Lung (tissue), 12 donors: ENCODE data around the gene HLA-DOA. TPM values are rescaled to one million over a fixed set of nuclear protein-coding genes. Genes with fewer than 3 reads are reported as not detected.

ENCODE experiments used
- ATAC-seq: fragments of 200-7000 bp; cut with Tn5 transposase; one replicate; pipeline ENCODE4 v1.9.1; 2020; ENCODE audit warnings: moderate number of reproducible peaks; ENCODE audit not compliant: insufficient read depth, low FRiP score
- DNase-seq, 3 donors: peaks; one replicate each; pipeline ENCODE4 v3.0.0-alpha.2; 2013 to 2017
- H3K27ac ChIP-seq, 2 donors: one replicate each; pipeline ENCODE4 v1.5.1; 2013; ENCODE audit warnings: mild to moderate bottlenecking in 2 of 2, moderate library complexity in 2 of 2, control low read depth in 1 of 2, inconsistent platforms in 1 of 2, low read depth in 1 of 2, low read length in 1 of 2
- H3K27me3 ChIP-seq, 3 donors: one replicate each; pipeline ENCODE4 v1.5.1; 2013; ENCODE audit warnings: low read length in 2 of 3; ENCODE audit not compliant: control insufficient read depth in 3 of 3, insufficient read depth in 3 of 3
- H3K36me3 ChIP-seq, 4 donors: one replicate each; pipeline ENCODE4 v1.5.1; 2013; ENCODE audit warnings: low read length in 4 of 4, mild to moderate bottlenecking in 1 of 4, moderate library complexity in 1 of 4; ENCODE audit not compliant: control insufficient read depth in 4 of 4, insufficient read depth in 4 of 4
- H3K4me1 ChIP-seq, 5 donors: one replicate each; pipeline ENCODE4 v1.5.1; 2013; ENCODE audit warnings: low read length in 5 of 5, mild to moderate bottlenecking in 2 of 5, moderate library complexity in 1 of 5; ENCODE audit not compliant: control insufficient read depth in 5 of 5, insufficient read depth in 5 of 5
- H3K4me3 ChIP-seq: one replicate; pipeline ENCODE4 v1.5.1; 2013; ENCODE audit warnings: mild to moderate bottlenecking, control low read depth, moderate library complexity
- H3K9ac ChIP-seq, 2 donors: one replicate each; pipeline ENCODE4 v1.5.1; 2013; ENCODE audit warnings: low read length in 2 of 2, control low read depth in 1 of 2; ENCODE audit not compliant: insufficient read depth in 1 of 2
- H3K9me3 ChIP-seq, 4 donors: one replicate each; pipeline ENCODE4 v1.5.1; 2013; ENCODE audit warnings: low read length in 3 of 4, mild to moderate bottlenecking in 1 of 4, moderate library complexity in 1 of 4; ENCODE audit not compliant: control insufficient read depth in 4 of 4, insufficient read depth in 3 of 4
- CTCF ChIP-seq: IDR thresholded peaks from 2 replicates; pipeline ENCODE4 v1.5.1; 2012; ENCODE audit warnings: mild to moderate bottlenecking; ENCODE audit errors: control extremely low read depth, extremely low read depth
- WGBS, 2 donors: extraction: QIAGEN DNeasy Blood & Tissue Kit; methylation state at CpG; one replicate each; pipeline ENCODE4 v1.1.7; 2013; 5-methylcytosine and 5-hydroxymethylcytosine counted together
- polyA plus RNA-seq, 2 donors: library from polyadenylated mRNA; stranded (reverse); fragments of 200-250 nt; gene quantifications; one replicate each; pipeline ENCODE4 v1.2.1, GENCODE V29; 2013
- total RNA-seq, 2 donors: library from RNA; depleted of rRNA in 1 of 2; stranded (reverse); fragments of >200 nt in 1 of 2; gene quantifications; one replicate each; pipeline ENCODE4 v1.2.1, GENCODE V29; 2014 to 2021
- donor health status: control.
- donor health status: control.
- donor health status: Bipolar disorder and iron deficiency.
- donor health status: healthy.
- donor health status: DM: yes; HTN: yes; CAD: no.

The HLA-DOA gene
- total and polyA plus RNA-seq, 4 donors: 4.6 to 26.4 (median 16.8) TPM

DNA sequence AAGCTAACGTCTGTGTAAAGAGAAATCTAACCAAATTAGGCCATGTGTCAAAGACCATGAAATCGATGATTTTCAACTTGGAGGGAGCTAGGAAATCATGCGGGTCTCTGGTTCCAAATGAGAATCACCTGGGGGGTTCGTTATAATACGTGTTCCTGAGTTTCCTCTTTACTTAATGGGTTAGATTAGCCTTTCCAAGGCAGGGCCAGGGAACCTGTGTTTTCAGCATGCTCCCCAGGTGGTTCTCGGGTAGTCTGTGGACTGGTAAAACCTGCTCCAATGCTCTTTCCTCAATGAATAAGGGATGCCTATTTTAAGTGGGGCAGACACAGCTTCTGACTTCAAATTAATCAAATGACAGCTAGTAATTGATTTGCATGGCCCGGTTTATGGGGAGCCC is 965 bp upstream of the HLA-DOA start:
- 85 to 89% methylated on average over 7 of the region's 7 CpGs for WGBS, 2 donors

DNA sequence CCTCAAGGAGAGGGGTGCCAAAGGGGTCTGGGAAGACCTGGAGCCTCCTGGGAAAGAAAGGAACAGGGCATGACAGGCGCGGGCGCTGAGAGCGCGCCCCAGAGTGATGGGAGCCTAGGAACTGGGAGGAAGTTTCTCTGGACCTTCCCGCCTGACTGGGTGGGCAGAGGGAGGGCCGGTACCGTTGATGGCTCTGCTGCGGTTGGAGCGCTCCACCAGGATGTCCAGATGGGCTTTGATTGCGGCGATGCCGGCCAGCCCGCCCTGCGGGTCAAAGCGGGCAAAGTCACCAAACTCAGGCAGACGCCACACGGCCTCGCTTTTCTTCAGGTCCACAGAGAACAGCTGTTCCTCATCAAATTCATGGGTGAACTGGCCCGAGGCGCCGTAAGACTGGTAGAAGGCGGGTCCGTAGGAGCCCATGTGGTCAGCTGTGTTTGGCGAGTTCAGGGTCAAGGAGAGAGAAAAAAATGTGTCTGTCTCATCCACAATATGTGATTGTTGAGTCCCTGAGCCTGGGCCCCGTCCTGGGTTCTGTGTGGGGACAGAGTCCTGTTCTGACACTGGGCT is 1.5 kb downstream of the HLA-DOA start:
- no peak for ATAC-seq
- Histone ChIP-seq H3K4me1 (peaks cover 0 to 8% (median 0%) of the 10 kb centered on the region in 5 donors), H3K27ac (no peak overlapping the region), H3K27me3 (peaks cover 0 to 13% (median 11%) of the 10 kb centered on the region in 3 donors), H3K36me3 (no peaks in the 10 kb centered on the region), H3K9me3 (no peaks in the 10 kb centered on the region), H3K4me3 (no peak overlapping the region), H3K9ac (no peak overlapping the region)
- 91 to 96% methylated on average over 26 of the region's 26 CpGs for WGBS, 2 donors
- DNase-seq: no peak
- no peak for TF ChIP-seq CTCF

More for the DNA sequence above, 965 bp upstream of the HLA-DOA start:
- no peak overlapping the region for H3K27ac ChIP-seq
- no peak overlapping the region for H3K9ac ChIP-seq
- peaks cover 0 to 12% (median 0%) of the 10 kb centered on the region in 5 donors for H3K4me1 ChIP-seq
- no peak overlapping the region for H3K4me3 ChIP-seq
- DNase-seq (no peak), ATAC-seq (no peak)
- no peaks in the 10 kb centered on the region for H3K9me3 ChIP-seq
- peaks cover 0 to 11% (median 8%) of the 10 kb centered on the region in 3 donors for H3K27me3 ChIP-seq
- TF ChIP-seq CTCF: no peak
- no peaks in the 10 kb centered on the region for H3K36me3 ChIP-seq

DNA sequence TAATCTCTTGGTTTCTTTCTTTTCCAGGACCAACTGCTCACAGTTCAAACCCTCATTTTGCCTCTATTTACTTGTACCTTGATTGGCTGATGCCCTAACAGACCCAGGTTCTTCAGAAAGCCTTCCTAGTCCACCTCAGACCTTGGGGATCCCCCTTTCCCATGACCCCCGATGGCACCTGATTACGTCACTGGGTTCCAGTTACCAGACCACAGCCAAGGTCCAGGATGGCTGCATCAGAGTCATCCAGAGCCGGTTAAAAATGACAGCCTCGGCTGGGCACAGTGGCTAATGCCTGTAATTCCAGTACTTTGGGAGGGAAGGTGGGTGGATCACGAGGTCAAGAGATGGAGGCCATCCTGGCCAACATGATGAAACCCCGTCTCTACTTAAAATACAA is 4.5 kb downstream of the HLA-DOA start:
- Histone ChIP-seq H3K27ac (no peak overlapping the region), H3K9me3 (no peaks in the 10 kb centered on the region), H3K4me1 (peaks cover 0 to 8% (median 0%) of the 10 kb centered on the region in 5 donors), H3K36me3 (no peaks in the 10 kb centered on the region), H3K4me3 (no peak overlapping the region), H3K9ac (no peak overlapping the region), H3K27me3 (peaks cover 0 to 27% (median 19%) of the 10 kb centered on the region in 3 donors)
- TF ChIP-seq CTCF: no peak
- DNase-seq (no peak), ATAC-seq (no peak)
- 85 to 88% methylated on average over 6 of the region's 6 CpGs for WGBS, 2 donors

DNA sequence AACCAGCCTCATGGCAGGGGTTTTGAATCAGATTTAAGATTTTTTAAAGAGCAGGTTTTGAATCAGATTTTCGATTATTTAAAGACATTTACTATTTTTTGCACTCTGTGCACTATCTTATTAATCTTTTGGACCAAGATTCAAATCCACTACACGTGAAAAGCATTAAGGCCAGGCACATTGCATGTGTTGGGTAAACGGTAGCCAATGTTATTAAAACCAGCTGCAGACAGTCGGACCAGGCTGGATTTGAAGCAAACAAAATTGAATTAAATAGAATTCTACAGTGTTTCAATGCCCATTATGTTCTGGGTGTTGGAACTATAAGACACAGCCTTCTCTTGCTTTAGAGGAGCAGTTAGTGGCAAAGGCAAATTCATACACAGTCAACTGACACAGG is 7.7 kb downstream of the HLA-DOA start:
- ATAC-seq: no peak
- 69 to 92% methylated on average over 4 of the region's 4 CpGs for WGBS, 2 donors

More for the DNA sequence above, 7.7 kb downstream of the HLA-DOA start:
- H3K9ac ChIP-seq: no peak overlapping the region
- no peak for TF ChIP-seq CTCF
- peaks cover 0 to 36% (median 28%) of the 10 kb centered on the region in 3 donors for H3K27me3 ChIP-seq
- H3K36me3 ChIP-seq: no peaks in the 10 kb centered on the region
- H3K27ac ChIP-seq: no peak overlapping the region
- no peak overlapping the region for H3K4me3 ChIP-seq
- no peak for DNase-seq
- peaks cover 0 to 2% (median 0%) of the 10 kb centered on the region in 5 donors for H3K4me1 ChIP-seq
- no peaks in the 10 kb centered on the region for H3K9me3 ChIP-seq
